ENCODE results near the gene TRIM43B.
A peak's percentile ranks its signal among the peaks of the same experiment; 100 is the strongest.
"Not testable (repeated sequence)": the region's sequence is repeated elsewhere in the genome, so short reads cannot be mapped to it uniquely, and the experiment has no call there.

The TRIM43B gene

GRCh38 chr2:95484654-95485053, at the start of gene TRIM43B:
TSS of gene TRIM43B (minus strand) at chr2:95484754. CDS start at chr2:95482714, 2,040 bp downstream.
- H3K9ac ChIP-seq (ENCODE audit: low read length); H3K27ac ChIP-seq (ENCODE audit: low read length); H4K20me1 ChIP-seq (ENCODE audit: insufficient read depth, low read length); H3K4me1 ChIP-seq (ENCODE audit: low read length); H2AFZ ChIP-seq (ENCODE audit: low read depth, low read length); H3K9me3 ChIP-seq (ENCODE audit: insufficient read depth, low read length); H3K27me3 ChIP-seq (ENCODE audit: low read depth, low read length); H3K79me2 ChIP-seq (ENCODE audit: low read length); H3K4me2 ChIP-seq (ENCODE audit: low read length); H3K36me3 ChIP-seq (replicated peaks; ENCODE audit: low read depth, low read length); H3K4me3 ChIP-seq (ENCODE audit: low read length): not testable (repeated sequence)

GRCh38 chr2:95531254-95531771, 46.8 kb upstream of the TRIM43B start:
- H3K4me3 ChIP-seq (ENCODE audit: low read length) = peak overlapping the region; percentile 55
- H3K79me2 ChIP-seq (ENCODE audit: low read length) = peaks cover 31% of the 10 kb centered on the region
- peaks cover 35% of the 10 kb centered on the region for H3K36me3 ChIP-seq (replicated peaks; ENCODE audit: low read depth, low read length)
- no peaks in the 10 kb centered on the region for H4K20me1 ChIP-seq (ENCODE audit: insufficient read depth, low read length)
- peak overlapping the region; percentile 56; the same call in 1 of the 2 replicates for H3K9ac ChIP-seq (ENCODE audit: low read length)
- no peaks in the 10 kb centered on the region for H3K9me3 ChIP-seq (ENCODE audit: insufficient read depth, low read length)
- peaks cover 45% of the 10 kb centered on the region for H3K4me1 ChIP-seq (ENCODE audit: low read length)
- peak overlapping the region; percentile 89 for H3K27ac ChIP-seq (ENCODE audit: low read length)
- H3K4me2 ChIP-seq (ENCODE audit: low read length) = peak overlapping the region; percentile 68
- TF ChIP-seq CTCF (IDR thresholded peaks at IDR 0.05; ENCODE audit: low read depth, low read length) (no peak), EZH2phosphoT487 (IDR thresholded peaks at IDR 0.05; ENCODE audit: low read depth) (no peak)
- H2AFZ ChIP-seq (ENCODE audit: low read depth, low read length) = no peak overlapping the region
- H3K27me3 ChIP-seq (ENCODE audit: low read depth, low read length) = no peaks in the 10 kb centered on the region

GRCh38 chr2:95530734-95531133, 46.2 kb upstream of the TRIM43B start:
- H3K4me3 ChIP-seq (ENCODE audit: low read length) = peak overlapping the region; percentile 55
- TF ChIP-seq CTCF (IDR thresholded peaks at IDR 0.05; ENCODE audit: low read depth, low read length) = no peak
- no peak for TF ChIP-seq EZH2phosphoT487 (IDR thresholded peaks at IDR 0.05; ENCODE audit: low read depth)
- no peaks in the 10 kb centered on the region for H3K27me3 ChIP-seq (ENCODE audit: low read depth, low read length)
- peaks cover 31% of the 10 kb centered on the region for H3K79me2 ChIP-seq (ENCODE audit: low read length)
- H3K4me2 ChIP-seq (ENCODE audit: low read length) = peak overlapping the region; percentile 68
- H3K36me3 ChIP-seq (replicated peaks; ENCODE audit: low read depth, low read length) = peaks cover 35% of the 10 kb centered on the region
- H2AFZ ChIP-seq (ENCODE audit: low read depth, low read length) = no peak overlapping the region
- H3K27ac ChIP-seq (ENCODE audit: low read length) = peak overlapping the region; percentile 89
- no peaks in the 10 kb centered on the region for H3K9me3 ChIP-seq (ENCODE audit: insufficient read depth, low read length)
- peak overlapping the region; percentile 56 for H3K9ac ChIP-seq (ENCODE audit: low read length)
- no peaks in the 10 kb centered on the region for H4K20me1 ChIP-seq (ENCODE audit: insufficient read depth, low read length)
- H3K4me1 ChIP-seq (ENCODE audit: low read length) = peaks cover 41% of the 10 kb centered on the region

GRCh38 chr2:95526360-95527341, 42.1 kb upstream of the TRIM43B start:
- TF ChIP-seq EZH2phosphoT487 (IDR thresholded peaks at IDR 0.05; ENCODE audit: low read depth) (no peak), CTCF (IDR thresholded peaks at IDR 0.05; ENCODE audit: low read depth, low read length) (no peak)
- H4K20me1 ChIP-seq (ENCODE audit: insufficient read depth, low read length) = no peaks in the 10 kb centered on the region
- H3K36me3 ChIP-seq (replicated peaks; ENCODE audit: low read depth, low read length) = peaks cover 22% of the 10 kb centered on the region
- H3K4me1 ChIP-seq (ENCODE audit: low read length) = peaks cover 34% of the 10 kb centered on the region
- peak overlapping the region; percentile 31 for H3K27ac ChIP-seq (ENCODE audit: low read length)
- no peaks in the 10 kb centered on the region for H3K9me3 ChIP-seq (ENCODE audit: insufficient read depth, low read length)
- H3K4me3 ChIP-seq (ENCODE audit: low read length) = peak overlapping the region; percentile 77
- H3K79me2 ChIP-seq (ENCODE audit: low read length) = peaks cover 31% of the 10 kb centered on the region
- no peaks in the 10 kb centered on the region for H3K27me3 ChIP-seq (ENCODE audit: low read depth, low read length)
- H3K4me2 ChIP-seq (ENCODE audit: low read length) = peak overlapping the region; percentile 70
- peak overlapping the region; percentile 71 for H3K9ac ChIP-seq (ENCODE audit: low read length)
- peak overlapping the region; percentile 91 for H2AFZ ChIP-seq (ENCODE audit: low read depth, low read length)
